ENCODE measurements around the gene ZSCAN23. TPM values are rescaled to one million over a fixed set of nuclear protein-coding genes. Genes with fewer than 3 reads are reported as not detected.
A peak's percentile ranks its signal among the peaks of the same experiment; 100 is the strongest.

Gene ZSCAN23
- total and polyA plus RNA-seq, 9 of the 15 experiments (the other 6 are each of a cell fraction or from before 2014, with no cell fraction given), result 0.05 to 0.29 (median 0.21) TPM; not detected in 1

DNA sequence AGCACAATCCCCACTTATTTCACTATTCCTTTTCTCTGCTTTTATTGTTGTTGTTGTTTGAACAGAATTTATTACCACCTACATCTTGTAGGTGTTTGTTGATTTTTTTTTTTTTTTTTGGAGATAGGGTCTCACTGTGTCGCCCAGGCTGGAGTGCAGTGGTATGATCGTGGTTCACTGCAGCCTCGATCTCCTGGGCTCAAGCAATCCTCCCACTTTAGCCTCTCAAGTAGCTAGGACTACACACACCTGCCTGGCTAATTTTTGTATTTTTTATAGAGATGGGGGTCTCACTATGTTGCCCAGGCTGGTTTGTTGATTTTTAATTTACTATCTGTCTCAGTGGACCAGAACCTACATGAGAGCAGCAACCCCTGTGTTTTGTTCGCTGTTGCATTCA, 47.4 kb downstream of the ZSCAN23 start:
- peaks cover 72% of the 10 kb centered on the region for H3K36me3 ChIP-seq (ENCODE audit: control insufficient read depth, insufficient read depth, low read length)
- H3K27ac ChIP-seq (ENCODE audit: extremely low read depth, low read depth, low read length), result no peak overlapping the region
- peak overlapping the region; percentile 61; the same call in 1 of the 2 replicates for H3K4me3 ChIP-seq
- ChIA-PET CTCF (ENCODE audit: low intra/inter-chr PET ratio) (interaction anchor here (0.7 kb wide), 1 partner anchor 295 kb away, joined by 3 read pairs; no protein-coding TSS in a partner anchor), POLR2A (interaction anchor here (0.5 to 1.1 kb wide), 3 partner anchors 78 to 186 kb away, joined by 3 read pairs; no protein-coding TSS in a partner anchor)
- no peaks in the 10 kb centered on the region; the same call in 1 of the 2 replicates for H3K9me3 ChIP-seq (replicated peaks; ENCODE audit: control insufficient read depth, insufficient read depth, low read depth, low read length)
- no peaks in the 10 kb centered on the region for H3K9me1 ChIP-seq (ENCODE audit: control insufficient read depth, insufficient read depth, low read length)
- no peaks in the 10 kb centered on the region for H4K20me1 ChIP-seq (replicated peaks; ENCODE audit: control insufficient read depth, insufficient read depth, low read length)
- in situ Hi-C loops (cut with MboI) (no loop called here), intact Hi-C loops (cut with micrococcal nuclease) (loop anchor here (2.0 kb wide), 1 partner anchor 289 kb away; no protein-coding TSS in a partner anchor)
- no peak overlapping the region for H2AFZ ChIP-seq (ENCODE audit: low read depth, low read length)
- H3K9ac ChIP-seq (ENCODE audit: insufficient read depth in 1 of 2, low read depth in 2 of 2, low read length in 2 of 2), result peak overlapping the region in 1 of 2 experiments; percentile 8; a peak in 1 of 4 replicates
- BruUV-seq (replicated peaks), result no TSS peak
- peak overlapping the region; percentile 90 for H3K4me2 ChIP-seq (ENCODE audit: insufficient read depth, low read length)
- no peak for DNase-seq (ENCODE audit: extremely low read depth in 1 of 4, low spot score in 3 of 4)
- no peak for ATAC-seq
- peaks cover 13 to 24% of the 10 kb centered on the region in 2 experiments for H3K4me1 ChIP-seq (replicated peaks in 1 of 2; ENCODE audit: control insufficient read depth in 2 of 2, insufficient read depth in 2 of 2, low read length in 2 of 2)
- FAIRE-seq, result no peak
- 81% methylated on average over 4 of the region's 4 CpGs for WGBS (ENCODE audit: insufficient coverage, low coverage, missing lambda C conversion rate)
- TF ChIP-seq PTBP1 (IDR thresholded peaks at IDR 0.05; ENCODE audit: low read depth, low read length) (no peak), BCOR (IDR thresholded peaks at IDR 0.05) (peak; percentile 75; the same call in 1 of the 2 replicates), ZZZ3 (IDR thresholded peaks at IDR 0.05) (no peak), GATA2 (CRISPR knock-in tag; IDR thresholded peaks at IDR 0.05) (no peak), ZNF121 (CRISPR knock-in tag; conservative IDR thresholded peaks at IDR 0.05) (peak; percentile 98), CBFB (CRISPR knock-in tag; IDR thresholded peaks at IDR 0.05) (no peak), SNRNP70 (optimal IDR thresholded peaks at IDR 0.05; ENCODE audit: low read depth, low read length) (no peak), PHF20 (IDR thresholded peaks at IDR 0.05; ENCODE audit: partially characterized antibody) (no peak), FOXJ2 (tag; IDR thresholded peaks at IDR 0.05) (0 out of 2 replicates have a peak, but pooled peaks have one; percentile 5), RAD21 (CRISPR knock-in tag; conservative IDR thresholded peaks at IDR 0.05 in 1 of 2, IDR thresholded peaks at IDR 0.05 in 1 of 2) (no peak), NR2C2 (CRISPR knock-in tag; IDR thresholded peaks at IDR 0.05) (no peak), NR2C2 (tag; IDR thresholded peaks at IDR 0.05) (no peak), DACH1 (IDR thresholded peaks at IDR 0.05; ENCODE audit: partially characterized antibody) (no peak), ZNF384 (IDR thresholded peaks at IDR 0.05; ENCODE audit: low read depth, low read length) (0 out of 2 replicates have a peak, but pooled peaks have one; percentile 23)
- TF ChIP-seq, protein P1, sequence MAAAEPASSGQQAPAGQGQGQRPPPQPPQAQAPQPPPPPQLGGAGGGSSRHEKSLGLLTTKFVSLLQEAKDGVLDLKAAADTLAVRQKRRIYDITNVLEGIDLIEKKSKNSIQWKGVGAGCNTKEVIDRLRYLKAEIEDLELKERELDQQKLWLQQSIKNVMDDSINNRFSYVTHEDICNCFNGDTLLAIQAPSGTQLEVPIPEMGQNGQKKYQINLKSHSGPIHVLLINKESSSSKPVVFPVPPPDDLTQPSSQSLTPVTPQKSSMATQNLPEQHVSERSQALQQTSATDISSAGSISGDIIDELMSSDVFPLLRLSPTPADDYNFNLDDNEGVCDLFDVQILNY (CRISPR knock-in tag; IDR thresholded peaks at IDR 0.05), result no peak
- TF ChIP-seq, protein P2, sequence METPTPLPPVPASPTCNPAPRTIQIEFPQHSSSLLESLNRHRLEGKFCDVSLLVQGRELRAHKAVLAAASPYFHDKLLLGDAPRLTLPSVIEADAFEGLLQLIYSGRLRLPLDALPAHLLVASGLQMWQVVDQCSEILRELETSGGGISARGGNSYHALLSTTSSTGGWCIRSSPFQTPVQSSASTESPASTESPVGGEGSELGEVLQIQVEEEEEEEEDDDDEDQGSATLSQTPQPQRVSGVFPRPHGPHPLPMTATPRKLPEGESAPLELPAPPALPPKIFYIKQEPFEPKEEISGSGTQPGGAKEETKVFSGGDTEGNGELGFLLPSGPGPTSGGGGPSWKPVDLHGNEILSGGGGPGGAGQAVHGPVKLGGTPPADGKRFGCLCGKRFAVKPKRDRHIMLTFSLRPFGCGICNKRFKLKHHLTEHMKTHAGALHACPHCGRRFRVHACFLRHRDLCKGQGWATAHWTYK (CRISPR knock-in tag; IDR thresholded peaks at IDR 0.05), result no peak
- TF ChIP-seq, protein P3, sequence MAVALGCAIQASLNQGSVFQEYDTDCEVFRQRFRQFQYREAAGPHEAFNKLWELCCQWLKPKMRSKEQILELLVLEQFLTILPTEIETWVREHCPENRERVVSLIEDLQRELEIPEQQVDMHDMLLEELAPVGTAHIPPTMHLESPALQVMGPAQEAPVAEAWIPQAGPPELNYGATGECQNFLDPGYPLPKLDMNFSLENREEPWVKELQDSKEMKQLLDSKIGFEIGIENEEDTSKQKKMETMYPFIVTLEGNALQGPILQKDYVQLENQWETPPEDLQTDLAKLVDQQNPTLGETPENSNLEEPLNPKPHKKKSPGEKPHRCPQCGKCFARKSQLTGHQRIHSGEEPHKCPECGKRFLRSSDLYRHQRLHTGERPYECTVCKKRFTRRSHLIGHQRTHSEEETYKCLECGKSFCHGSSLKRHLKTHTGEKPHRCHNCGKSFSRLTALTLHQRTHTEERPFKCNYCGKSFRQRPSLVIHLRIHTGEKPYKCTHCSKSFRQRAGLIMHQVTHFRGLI (CRISPR knock-in tag; IDR thresholded peaks at IDR 0.05), result no peak
- no peaks in the 10 kb centered on the region for H3K27me3 ChIP-seq (ENCODE audit: control insufficient read depth in 2 of 2, insufficient read depth in 2 of 2, low read length in 2 of 2)
- peaks cover 88% of the 10 kb centered on the region for H3K79me2 ChIP-seq (ENCODE audit: control insufficient read depth, insufficient read depth, low read length)
